HG02943 (cell line): Measurements from ENCODE around the gene FGGY.

ENCODE experiments used
- ATAC-seq: cut with Tn5 transposase; IDR thresholded peaks from one replicate; pipeline ENCODE4 v1.9.1; 2021; ENCODE audit warnings: mild to moderate bottlenecking, low read depth, moderate library complexity; ENCODE audit not compliant: unreplicated experiment

The FGGY gene

DNA sequence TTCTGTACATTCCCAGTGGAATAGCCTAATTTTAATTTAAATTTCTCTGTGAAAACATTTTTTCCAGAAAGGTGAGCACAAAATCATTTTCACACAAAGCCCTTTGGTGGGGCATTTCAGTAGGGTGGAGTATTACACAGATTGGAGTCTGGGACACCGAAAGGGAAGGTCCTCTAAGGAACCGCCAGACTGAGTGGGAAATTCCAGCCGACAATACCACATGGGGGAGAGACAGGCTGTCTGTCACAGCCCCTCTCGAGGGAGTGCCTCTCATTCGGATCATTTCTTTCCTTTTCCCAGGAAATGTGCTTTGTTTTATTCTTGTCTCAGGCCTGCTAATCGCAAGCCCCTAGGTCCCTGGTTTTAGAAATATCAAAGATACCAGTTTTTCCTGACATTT is 367.3 kb downstream of the FGGY start:
- ATAC-seq: no peak

DNA sequence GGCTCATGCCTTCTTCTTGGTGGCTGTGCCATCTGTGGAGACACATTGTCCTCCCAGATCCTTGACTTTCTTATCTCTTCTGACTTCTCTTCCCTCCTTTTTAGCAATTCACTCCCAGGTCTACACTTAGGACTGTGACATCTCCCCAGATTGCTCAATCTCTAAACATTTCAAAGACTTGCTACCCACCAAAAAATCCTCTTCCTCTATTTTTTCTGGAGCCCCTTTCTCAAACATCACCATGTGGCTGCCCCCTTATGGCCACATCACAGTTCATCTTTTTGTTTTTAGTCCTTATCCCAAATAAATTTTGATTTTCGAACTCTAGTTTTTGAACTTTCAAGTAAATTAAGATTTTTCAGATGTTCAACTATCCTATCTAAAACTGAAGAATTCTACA is 369.2 kb downstream of the FGGY start:
- ATAC-seq: no peak

DNA sequence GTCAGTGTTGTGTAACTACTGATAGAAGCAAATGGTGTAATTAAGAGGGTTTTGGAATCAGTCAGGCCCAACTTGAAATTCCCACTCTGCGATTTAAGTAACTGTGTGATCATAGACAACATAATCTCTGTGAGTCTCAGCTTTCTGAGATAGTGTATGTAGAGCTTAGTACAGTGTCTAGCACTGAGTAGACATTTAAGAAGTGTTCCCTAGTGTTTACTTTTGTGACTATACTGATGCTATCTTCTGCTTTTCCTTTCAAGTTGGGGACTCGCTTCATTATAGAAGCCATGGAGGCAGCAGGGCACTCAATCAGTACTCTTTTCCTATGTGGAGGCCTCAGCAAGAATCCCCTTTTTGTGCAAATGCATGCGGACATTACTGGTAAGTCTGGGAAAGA is 370.1 kb downstream of the FGGY start:
- ATAC-seq: no peak

DNA sequence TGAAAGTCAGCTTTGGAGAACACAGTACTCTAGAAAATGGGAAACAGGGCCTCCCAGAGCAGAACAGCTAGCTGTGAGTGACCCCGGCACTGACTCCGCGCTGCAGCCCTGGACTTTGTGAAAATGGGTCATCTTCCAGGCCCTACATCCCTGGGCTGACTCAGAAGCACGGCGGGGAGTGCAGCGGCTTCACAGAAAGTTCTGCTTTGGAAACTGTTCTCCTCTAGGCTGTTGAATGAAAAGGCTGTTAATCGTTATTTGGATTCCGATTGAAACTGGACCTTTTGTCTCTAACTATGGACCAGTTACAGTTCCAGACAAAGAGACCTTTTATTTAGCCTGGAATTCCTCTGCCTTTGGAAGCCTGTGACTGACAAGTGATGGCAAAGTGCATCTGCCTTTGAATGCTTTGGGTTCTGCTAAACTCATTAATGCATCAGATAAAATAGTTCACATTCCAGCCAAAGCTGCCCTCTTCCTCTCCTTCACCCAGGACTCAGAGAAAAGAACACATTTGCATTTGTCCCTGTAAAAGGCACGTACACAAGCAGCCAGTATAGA is 372.9 kb downstream of the FGGY start:
- ATAC-seq: no peak

DNA sequence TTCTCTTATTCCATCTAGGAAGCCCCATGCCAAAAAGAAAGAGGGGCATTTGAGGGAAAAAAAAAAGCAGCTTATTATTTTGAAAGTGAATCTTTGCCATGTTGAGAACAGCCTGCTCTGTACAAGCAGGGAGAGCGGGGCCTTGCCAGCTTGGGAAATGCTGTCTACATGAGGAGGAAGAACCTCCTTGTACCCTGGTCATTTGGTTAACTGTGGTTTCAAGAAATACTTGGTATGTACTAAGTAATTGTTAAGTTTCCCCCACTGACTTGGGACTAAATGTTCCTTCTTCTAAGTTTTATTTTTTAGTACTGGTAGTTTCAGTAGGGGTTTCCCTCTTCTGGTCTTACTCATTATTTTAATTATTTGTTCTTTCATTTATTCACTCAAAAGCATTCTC is 373.8 kb downstream of the FGGY start:
- no peak for ATAC-seq

DNA sequence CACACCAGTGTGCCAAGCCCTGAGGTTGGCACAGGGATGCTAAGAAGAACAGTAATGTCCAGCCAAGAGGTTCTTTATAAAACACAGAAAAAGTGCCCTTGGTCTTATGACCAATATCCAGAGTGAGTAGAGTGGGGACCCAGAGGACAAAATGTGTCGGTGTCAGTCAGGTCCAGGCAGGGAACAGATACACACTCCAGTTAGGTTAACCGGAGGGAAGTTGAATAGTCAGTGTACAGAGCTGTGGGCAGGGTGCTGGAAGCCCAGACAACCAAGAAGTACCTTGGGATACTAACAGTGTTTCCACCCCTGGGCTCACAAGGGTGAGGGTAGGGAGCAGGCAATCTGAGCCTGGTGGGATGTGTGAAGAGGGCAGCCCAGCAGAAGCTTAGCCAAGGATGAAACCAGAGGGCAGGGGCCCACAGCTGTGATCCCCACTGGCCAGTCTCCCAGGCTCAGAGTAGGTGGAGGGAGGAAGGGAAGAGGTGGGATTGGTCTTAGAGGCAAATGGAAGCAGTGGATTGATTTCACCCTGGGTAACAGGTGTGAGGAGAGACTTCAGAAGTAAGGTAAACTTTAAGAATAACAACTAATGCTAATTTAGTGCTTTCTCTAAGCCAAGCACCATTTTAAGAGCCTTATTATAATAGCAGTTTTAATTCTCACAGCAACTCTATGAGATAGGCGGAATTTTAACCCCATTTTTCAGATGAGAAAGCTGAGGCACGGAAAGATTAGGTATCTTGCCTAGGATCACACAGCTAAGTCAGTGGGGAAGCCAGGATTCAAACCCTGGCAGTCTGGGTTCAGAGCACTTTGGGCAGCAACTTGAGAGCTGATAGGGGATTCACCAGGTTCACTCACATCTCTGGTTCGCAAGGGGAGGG is 374.4 kb downstream of the FGGY start:
- ATAC-seq: no peak

DNA sequence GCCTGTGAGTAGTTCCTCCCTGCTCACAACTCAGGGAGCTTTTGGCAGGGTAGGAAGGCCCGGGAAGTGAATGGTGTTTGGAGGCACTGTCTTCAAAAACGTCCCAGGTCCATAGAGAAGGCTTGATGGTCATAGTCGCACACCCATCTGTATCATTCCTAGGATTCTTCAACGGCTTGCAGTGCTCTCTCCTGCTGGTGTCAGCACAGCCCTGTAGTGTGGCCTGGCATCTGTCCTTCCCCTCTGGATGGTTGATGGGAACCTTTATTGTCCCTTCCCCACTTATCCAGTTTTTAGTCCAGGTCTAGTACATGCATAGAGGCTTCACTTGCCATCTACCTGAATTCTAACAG is 375.0 kb downstream of the FGGY start:
- no peak for ATAC-seq

DNA sequence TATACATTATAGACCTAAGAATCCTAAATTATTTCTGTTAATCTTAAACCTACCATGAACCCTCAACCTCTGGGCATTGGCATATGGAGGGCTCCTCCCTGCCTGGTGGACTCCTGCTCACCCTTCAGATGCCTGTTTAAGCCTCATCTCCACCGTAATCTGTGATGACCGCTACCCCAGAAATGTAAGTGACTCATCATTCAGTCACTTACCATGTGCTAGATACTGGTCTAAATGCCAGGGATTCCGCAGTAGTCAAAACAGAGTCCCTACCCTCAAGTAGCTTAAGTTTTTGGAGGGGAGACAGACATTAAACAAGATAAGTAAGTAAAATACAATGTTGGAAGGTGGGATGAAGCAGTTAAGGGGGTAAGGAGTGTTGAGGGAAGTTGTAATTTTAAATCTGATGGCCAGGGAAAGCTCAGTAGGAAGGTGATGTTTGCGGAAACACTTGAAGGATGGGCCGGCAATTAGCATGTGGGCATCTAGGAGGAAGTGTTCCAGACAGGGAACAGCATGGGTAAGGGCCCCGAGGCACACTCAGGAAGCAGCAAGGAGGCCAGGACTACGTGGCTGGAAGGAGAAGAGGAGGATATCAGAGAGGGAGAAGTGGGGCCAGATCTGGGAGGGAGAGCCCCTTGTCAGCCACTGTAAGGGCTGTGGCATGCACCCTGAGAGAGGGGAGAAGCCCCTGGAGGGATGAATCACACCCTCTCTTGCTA is 376.1 kb downstream of the FGGY start:
- ATAC-seq: no peak

DNA sequence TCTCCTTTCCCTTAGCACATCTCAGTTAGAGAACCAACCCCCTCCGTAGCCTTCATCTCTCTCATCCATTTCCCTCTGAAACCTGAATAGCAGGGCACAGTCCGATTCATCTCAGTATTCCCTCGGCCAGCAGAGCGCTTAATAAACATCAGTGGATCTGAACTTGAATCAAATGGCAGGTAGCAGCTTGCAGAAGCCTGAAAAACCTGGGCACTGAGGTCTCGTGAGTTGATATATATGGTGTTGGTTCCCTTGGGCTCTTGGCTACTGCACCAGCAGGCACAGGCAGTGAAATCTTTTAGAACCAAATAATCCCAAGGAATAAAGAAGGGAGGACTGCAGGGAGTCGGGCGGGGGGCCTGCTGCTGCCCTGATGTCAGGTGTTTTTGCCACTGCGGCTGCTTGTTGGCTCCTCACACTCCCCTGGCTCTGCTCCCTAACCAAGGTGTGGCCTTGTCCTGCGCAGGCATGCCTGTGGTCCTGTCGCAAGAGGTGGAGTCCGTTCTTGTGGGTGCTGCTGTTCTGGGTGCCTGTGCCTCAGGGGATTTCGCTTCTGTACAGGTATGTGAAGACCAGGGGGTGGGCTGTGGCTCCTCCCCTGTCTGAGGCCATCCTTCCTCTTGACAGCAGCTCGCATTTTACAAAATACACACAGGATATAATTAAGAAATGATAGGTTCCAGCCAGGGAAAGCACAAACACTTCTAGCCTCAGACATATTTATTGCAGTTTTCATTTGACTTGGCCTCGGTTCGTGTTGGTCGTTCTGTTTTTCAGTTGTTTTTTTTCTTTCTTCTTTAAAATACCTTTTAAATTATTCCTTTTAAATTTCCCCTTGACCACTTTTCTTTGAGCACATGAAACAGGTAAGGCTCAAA is 376.9 kb downstream of the FGGY start:
- no peak for ATAC-seq

DNA sequence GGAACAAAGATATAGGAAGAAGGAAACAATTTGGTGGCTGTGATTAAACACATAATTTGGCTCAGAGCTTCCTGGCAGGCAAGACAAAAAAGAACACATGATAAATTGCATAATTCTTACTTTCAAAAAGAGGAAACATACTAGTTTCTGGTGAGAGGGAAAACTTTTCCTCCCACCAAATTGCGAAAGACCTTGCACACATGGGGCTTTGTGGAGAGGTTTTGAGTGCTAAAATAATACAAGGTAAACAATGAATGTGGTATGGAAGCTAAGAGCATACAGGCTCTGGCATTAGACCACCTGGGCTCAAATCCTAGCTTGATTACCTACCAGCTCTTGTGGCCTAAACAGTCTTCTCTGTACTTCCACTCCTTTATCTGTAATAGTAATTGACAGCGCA is 377.7 kb downstream of the FGGY start:
- no peak for ATAC-seq

DNA sequence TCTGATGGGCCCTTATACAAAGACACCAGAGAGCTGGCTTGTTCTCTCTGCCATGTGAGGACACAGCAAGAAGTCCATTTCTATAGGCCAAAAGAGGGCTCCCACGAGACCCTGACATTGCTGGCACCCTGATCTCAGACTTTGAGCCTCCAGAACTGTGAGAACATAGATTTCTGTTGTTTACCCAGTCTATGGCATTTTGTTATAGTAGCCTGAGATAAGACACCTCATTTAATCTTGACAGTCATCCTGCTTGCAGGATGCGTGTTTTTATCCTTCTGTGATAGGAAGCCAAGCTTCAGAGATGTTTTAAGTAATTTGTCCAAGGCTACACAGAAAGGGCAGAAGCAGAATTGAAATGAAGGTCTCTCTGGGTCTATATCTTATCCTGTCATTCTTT is 379.0 kb downstream of the FGGY start:
- no peak for ATAC-seq

DNA sequence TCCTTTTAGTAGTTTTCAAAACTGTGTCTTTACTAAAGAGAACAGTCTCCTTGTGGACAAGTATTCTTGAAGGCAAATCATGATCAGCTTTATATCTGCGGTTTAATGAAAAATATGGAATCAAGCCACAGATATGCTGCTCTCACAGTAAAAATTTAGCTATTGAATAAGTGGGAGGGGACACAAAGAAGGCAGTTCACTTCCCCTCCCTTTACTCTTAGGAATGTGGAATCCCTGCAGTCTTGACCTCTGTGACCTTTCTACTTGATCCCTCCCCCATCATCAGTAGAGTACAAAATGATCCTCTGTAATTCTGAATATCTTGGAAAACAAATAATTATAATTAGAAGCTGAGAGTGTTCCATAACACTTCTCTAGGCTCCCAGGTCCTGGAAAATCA is 381.1 kb downstream of the FGGY start:
- no peak for ATAC-seq

DNA sequence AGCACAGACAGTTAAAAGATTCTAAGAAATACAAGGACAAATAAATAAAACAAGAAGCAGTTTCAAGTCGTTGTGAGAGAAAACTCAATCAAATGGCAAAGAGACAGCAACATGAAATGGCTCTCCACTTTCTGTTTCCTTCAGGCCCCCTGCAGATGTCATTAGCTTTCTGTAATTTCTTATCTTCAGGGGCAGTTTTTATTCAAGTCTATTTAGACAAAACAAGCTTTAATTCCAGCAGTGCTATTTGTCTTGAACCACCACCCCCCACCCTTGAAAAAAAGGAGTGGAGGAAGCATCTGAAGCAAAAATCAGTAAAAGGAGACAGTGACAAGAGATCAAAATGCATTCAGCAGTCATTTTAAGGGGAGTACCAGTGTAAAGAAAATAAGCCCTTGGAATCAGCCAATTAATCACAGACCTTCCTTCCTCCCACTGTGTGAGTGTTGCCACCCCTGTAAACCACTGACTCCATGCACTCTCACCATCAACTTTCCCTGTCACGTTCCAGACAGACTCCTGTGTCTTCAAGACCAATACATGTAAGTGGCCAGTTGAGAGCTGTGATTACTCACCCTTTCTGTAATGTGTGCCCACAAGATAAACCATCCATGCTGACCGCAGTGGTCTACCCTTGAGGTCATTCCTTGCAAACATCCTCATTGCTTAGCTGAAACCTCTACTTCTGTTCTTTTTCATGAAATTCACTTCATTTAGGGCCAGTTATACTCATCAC is 381.8 kb downstream of the FGGY start:
- ATAC-seq: no peak

DNA sequence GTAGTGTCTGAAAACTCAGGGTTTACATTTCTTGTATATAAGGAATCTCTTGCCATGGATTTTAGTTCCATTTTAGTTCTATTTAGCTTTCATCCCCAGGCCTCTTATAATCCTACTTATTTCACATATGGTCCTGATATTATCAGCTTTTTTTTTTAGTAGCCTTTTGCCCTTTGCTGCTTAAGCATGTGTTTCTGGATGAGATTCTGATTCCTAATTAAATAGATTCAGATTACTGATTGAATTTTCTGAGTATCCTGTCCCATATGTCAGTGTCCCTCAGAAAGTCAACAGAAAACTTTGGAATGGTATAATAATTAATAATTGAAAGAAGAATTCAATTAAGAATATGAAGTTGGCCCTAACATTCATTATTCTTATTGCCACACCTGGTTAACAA is 383.1 kb downstream of the FGGY start:
- no peak for ATAC-seq

DNA sequence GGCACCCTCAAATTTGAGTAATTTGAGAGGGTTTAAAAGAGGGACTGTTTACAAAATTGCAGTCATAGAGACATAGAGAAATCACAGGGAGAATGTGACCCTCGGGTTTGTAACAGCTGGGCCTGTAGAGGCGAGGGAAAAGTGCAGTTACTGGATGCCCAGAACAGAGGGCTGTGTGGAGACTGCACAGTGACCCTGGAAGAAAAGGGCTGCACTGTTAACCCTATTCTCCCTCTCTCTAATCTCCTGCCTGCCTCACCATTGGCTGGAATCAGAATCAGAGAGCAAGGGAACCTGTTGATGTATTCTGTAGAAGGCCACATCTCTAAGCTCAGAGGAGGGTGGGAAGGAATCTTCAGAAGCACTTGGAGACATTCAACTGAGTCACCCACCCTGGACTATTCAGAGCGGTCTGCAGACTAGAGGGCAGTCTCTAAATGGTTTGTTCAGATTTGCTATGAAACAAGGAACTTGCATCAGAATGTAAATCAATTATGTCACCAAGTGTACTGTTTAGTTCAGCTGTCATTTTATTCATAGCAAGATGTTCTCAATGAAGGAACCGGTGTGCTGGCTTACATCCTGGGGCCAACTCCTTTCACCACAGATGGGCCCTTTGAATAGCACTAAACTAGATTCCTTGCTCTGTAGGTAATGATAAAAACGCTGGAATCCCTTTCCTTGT is 385.6 kb downstream of the FGGY start:
- ATAC-seq: no peak

DNA sequence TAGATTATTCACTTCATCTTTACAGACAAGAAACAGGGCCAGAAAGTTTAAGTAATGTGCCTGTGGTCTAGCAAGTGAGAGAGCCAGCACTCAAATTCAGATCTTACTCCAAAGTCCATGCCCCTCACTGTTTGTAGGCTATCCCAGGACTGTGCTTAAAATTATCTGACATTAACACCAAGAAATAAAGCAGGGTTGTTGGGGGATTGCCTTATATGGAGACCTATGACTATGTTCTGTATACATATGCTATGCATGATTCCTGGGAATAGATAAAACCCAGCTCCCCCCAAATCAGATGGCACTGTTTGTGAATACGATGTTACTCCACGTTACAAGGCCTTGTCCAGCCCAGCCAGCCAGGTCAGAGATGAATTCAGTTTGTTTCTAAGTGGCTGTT is 386.3 kb downstream of the FGGY start:
- ATAC-seq: no peak

DNA sequence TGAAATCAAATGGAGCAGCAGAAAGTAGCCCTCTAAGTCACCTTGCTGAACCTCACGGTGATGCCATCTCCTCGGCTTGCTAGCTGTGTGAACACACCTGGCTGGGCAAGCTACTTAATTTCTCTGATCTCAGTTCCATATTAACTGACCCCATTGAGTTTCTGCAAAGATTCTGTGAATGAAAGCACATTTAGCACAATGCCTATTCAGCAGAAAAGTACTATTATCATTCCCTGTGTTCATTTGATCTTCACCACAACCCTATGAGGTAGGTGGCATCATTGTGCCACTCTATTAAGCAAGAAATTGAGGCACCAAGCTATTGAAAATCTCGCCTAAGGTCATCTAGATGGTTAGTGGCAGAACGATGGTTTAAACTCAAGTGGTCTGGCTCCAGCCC is 387.8 kb downstream of the FGGY start:
- ATAC-seq: no peak

DNA sequence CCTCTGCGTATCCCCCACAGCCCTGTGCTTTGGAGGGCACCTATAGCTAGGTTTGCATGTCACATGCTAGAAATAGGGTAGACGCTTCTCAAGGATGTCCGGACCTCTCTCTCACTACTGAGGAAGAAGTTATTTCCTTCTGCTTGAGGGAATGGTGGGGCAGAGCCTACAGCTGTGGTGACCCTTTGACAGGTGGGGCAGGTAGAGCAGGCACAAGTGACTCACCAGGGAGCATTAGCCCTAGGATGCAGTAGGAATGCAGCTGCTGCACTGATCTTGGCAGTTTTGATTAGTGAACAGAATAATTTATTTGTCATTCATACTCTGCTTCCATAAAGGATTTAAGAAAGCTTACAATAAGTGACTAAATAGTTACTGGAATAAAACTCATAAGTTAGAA is 388.2 kb downstream of the FGGY start:
- ATAC-seq: no peak

DNA sequence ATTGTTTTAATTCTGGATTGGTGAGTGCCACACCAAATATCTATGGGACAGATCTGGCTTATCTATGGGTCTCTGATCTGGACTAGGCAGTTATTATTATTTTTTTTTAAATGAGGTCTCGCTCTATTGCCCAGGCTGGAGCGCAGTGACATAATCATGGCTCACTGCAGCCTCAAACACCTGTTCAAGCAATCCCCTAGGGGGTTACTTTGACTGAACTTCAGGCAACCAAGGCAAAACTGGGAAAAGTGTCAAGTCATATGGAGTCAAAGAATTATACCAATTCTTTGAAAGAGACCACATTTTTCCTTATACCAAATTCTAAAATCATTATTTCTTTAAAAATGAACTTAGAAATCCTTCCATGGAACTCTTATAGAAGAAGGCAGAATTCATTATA is 388.8 kb downstream of the FGGY start:
- no peak for ATAC-seq

DNA sequence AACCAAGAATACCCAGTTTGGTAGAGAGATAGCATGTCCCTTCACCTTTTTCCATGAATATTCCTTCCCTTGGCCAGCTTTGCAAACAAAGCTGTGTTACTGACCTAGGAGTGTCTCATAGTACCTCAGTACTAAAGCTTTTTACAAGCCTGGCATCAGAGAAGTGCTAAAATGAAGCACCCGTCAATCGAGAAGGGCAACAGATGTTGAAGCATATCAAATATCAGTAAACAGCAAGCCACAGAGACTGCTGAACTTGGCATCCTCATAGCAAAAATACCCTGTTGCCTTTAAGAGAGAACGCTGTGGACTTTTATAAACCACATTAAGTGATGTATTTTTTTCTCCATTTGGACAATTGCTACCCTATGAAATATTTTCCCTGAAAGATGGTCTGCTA is 389.3 kb downstream of the FGGY start:
- ATAC-seq: no peak
